Measurements from ENCODE around the gene KCNQ1.

Gene KCNQ1

DNA sequence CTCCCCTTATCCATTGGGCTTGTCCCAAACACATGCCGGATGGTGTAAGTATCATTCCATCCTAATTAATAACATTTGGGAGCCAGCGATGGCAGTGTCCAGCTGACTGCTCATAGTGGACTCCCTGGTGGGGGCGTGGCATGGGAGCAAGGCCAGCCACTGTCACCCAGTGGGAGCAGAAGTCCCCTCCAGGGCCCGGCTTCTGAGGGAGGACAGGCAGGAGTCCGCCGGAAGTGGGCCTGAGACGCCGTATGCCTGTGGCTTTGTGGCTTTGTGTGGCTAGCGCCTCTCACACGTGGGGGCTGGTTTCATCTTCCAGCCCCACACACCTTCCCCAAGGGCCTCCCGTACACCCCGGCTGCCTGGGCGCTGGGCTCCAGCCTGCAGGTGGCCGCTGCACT is 124.5 kb downstream of the KCNQ1 start:
- H3K4me3 ChIP-seq (ENCODE audit: low read length), result no peak overlapping the region
- H3K4me1 ChIP-seq (ENCODE audit: control insufficient read depth, insufficient read depth, low read length), result no peaks in the 10 kb centered on the region
- H3K27me3 ChIP-seq (ENCODE audit: control insufficient read depth, insufficient read depth, low read length), result no peaks in the 10 kb centered on the region
- H3K9ac ChIP-seq (ENCODE audit: low read length), result no peak overlapping the region
- no peak overlapping the region for H3K27ac ChIP-seq (ENCODE audit: low read depth, low read length)
- no peaks in the 10 kb centered on the region for H3K36me3 ChIP-seq (ENCODE audit: control insufficient read depth, insufficient read depth, low read length)

DNA sequence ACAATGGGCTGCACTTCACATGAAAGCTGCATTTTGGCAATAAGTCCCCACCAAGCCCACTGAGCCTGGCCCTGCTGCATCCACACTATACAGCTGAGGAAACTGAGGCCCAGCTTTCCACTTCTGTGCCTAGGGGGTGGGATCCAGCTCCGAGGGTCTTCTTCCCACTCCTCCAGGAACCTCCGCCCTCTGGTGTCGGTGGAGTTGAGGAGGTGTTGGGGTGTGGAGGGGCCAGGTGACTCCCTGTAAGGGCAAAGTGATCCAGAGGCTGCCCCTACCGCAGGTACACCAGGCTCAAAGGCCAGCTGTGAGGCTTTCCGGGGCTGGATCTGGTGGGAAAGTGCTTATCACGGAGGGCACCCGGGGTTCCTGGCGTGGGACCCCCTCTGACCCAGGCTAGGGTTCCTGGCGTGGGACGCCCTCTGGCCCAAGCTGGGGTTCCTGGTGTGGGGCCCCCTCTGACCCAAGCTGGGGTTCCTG is 125.0 kb downstream of the KCNQ1 start:
- no peak overlapping the region for H3K27ac ChIP-seq (ENCODE audit: low read depth, low read length)

DNA sequence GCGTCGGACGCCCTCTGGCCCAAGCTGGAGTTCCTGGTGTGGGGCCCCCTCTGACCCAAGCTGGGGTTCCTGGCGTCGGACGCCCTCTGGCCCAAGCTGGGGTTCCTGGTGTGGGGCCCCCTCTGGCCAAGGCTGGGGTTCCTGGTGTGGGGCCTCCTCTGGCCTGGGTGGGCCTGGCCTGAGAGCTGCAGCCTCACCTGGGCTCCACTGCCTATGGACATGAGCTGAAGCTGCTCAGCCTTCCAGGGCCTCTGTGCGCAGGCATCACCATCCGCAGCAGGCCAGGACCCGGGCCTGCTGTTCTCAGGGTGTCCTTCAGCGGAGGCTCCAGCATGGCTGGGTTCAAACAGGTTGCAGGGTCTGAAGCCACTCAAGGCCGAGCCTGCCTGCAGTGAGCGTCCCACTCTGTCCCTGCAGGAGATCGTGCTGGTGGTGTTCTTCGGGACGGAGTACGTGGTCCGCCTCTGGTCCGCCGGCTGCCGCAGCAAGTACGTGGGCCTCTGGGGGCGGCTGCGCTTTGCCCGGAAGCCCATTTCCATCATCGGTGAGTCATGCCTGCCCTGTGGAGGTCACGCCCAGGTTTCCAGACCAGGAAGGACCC is 125.5 kb downstream of the KCNQ1 start:
- Histone ChIP-seq H3K4me3 (ENCODE audit: low read length) (no peak overlapping the region), H3K27ac (ENCODE audit: low read depth, low read length) (no peak overlapping the region), H3K4me1 (ENCODE audit: control insufficient read depth, insufficient read depth, low read length) (no peaks in the 10 kb centered on the region), H3K9ac (ENCODE audit: low read length) (no peak overlapping the region), H3K27me3 (ENCODE audit: control insufficient read depth, insufficient read depth, low read length) (no peaks in the 10 kb centered on the region), H3K36me3 (ENCODE audit: control insufficient read depth, insufficient read depth, low read length) (no peaks in the 10 kb centered on the region)

More for the DNA sequence above, 125.0 kb downstream of the KCNQ1 start:
- no peak overlapping the region for H3K4me3 ChIP-seq (ENCODE audit: low read length)
- H3K9ac ChIP-seq (ENCODE audit: low read length), result no peak overlapping the region
- no peaks in the 10 kb centered on the region for H3K4me1 ChIP-seq (ENCODE audit: control insufficient read depth, insufficient read depth, low read length)
- H3K27me3 ChIP-seq (ENCODE audit: control insufficient read depth, insufficient read depth, low read length), result no peaks in the 10 kb centered on the region
- H3K36me3 ChIP-seq (ENCODE audit: control insufficient read depth, insufficient read depth, low read length), result no peaks in the 10 kb centered on the region

DNA sequence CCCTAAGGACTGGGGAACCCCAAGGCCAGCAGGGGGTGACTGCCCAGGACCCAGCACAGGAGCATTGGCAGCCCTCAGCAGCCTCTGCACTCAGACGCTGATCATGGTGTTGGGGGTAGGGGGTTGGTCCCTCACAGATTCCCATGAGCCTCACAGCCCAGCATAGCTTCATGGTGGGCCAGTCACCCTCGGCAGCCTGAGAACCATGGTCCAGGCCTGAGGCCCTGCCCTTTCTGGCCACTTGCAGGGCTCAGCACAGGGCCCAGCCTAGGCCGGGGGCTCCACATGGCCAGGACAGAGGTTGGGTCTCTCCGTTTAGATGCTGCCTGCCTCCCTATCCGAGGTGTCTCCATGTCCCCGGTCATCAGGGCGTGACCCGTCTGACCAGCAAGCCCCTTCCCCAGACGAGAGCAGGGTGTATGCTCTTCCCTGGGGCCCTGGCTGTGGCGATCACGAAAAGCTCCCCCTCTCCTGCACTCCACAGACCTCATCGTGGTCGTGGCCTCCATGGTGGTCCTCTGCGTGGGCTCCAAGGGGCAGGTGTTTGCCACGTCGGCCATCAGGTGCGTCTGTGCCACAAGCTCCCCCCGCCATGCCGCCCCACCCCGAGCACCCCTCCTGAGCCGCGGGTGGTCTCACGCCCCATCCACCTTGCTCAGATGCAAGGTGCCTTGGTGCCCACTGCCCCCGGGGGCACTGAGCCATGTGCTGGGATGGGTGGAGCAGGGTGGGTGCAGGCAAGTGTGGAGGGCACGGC is 126.2 kb downstream of the KCNQ1 start:
- Histone ChIP-seq H3K27me3 (ENCODE audit: control insufficient read depth, insufficient read depth, low read length) (no peaks in the 10 kb centered on the region), H3K4me3 (ENCODE audit: low read length) (no peak overlapping the region), H3K36me3 (ENCODE audit: control insufficient read depth, insufficient read depth, low read length) (no peaks in the 10 kb centered on the region), H3K4me1 (ENCODE audit: control insufficient read depth, insufficient read depth, low read length) (no peaks in the 10 kb centered on the region), H3K9ac (ENCODE audit: low read length) (no peak overlapping the region), H3K27ac (ENCODE audit: low read depth, low read length) (no peak overlapping the region)

DNA sequence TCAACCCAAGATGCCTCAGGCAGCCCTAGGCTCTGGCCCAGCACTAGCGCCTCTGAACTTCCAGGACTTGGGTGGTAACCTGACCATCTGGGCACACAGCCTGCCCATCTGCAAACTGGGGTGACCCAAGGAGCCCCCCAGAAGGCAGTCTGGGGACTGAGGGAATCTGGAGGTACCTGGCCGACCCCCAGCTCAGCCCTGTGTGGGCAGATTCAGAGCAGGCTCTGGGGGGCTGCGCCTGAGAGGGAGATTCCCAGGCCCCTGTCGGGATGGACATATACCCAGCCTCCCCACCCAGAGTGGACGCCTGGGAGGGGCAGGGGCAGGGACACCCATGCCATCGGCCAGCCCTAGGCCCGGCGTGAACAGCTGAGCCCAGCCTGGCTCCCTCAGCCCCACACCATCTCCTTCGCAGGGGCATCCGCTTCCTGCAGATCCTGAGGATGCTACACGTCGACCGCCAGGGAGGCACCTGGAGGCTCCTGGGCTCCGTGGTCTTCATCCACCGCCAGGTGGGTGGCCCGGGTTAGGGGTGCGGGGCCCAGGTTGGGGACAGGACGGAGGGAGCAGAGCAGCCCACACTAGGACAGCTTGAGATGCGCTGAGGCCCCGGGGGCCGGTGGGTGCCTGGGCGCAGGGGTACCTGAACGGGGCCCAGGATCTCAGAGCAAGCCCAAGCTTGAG is 126.9 kb downstream of the KCNQ1 start:
- Histone ChIP-seq H3K27me3 (ENCODE audit: control insufficient read depth, insufficient read depth, low read length) (no peaks in the 10 kb centered on the region), H3K4me3 (ENCODE audit: low read length) (no peak overlapping the region), H3K9ac (ENCODE audit: low read length) (no peak overlapping the region), H3K36me3 (ENCODE audit: control insufficient read depth, insufficient read depth, low read length) (no peaks in the 10 kb centered on the region), H3K27ac (ENCODE audit: low read depth, low read length) (no peak overlapping the region), H3K4me1 (ENCODE audit: control insufficient read depth, insufficient read depth, low read length) (no peaks in the 10 kb centered on the region)

- H3K4me1 ChIP-seq (ENCODE audit: control insufficient read depth, insufficient read depth, low read length), result no peaks in the 10 kb centered on the region
- H3K4me3 ChIP-seq (ENCODE audit: low read length), result no peak overlapping the region
- H3K9ac ChIP-seq (ENCODE audit: low read length), result no peak overlapping the region
- H3K27me3 ChIP-seq (ENCODE audit: control insufficient read depth, insufficient read depth, low read length), result no peaks in the 10 kb centered on the region
- H3K27ac ChIP-seq (ENCODE audit: low read depth, low read length), result no peak overlapping the region
- no peaks in the 10 kb centered on the region for H3K36me3 ChIP-seq (ENCODE audit: control insufficient read depth, insufficient read depth, low read length)
Observed at GRCh38 chr11:2572491-2573239, 127.9 kb downstream of the KCNQ1 start.

DNA sequence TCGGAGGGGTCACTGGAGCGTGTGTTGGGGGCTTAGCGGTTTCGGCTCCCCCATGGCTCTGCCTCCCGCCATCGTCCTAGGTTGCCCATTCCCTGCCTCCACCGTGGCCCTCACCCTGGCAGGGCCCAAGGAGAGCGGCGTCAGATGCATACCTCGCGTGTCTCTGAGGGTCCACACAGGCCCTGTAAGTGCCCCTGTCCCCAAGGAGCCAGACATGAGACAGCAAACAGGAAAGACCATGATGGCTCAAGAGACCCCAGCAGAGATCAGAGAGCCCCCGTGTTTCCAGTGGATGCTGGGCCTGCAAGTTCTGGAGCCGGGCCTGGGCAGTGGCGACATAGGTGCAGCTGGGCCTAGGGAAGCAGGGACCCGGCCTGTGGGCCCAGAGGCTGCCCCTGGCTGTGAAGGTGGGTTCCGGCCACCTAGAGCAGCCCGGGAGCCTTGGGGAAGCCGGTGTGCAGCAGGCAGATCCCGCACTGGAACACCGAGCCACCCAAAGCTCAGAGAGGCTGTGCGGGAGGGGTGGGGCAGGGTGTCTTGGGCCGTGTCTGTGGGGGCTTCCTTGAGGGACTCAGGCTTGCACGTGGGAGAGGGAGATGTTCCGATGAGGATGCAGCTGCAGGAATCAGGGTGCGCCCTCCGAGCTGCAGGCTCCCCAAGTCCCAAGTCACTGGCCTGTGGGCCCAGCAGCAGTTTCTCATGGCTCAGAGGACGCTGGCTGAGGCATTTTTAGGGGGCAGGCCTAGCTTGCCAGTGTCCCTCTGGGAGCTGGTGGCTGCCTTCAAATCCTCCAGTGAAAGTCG is 128.6 kb downstream of the KCNQ1 start:
- Histone ChIP-seq H3K9ac (ENCODE audit: low read length) (no peak overlapping the region), H3K4me3 (ENCODE audit: low read length) (no peak overlapping the region), H3K4me1 (ENCODE audit: control insufficient read depth, insufficient read depth, low read length) (no peaks in the 10 kb centered on the region), H3K36me3 (ENCODE audit: control insufficient read depth, insufficient read depth, low read length) (no peaks in the 10 kb centered on the region), H3K27me3 (ENCODE audit: control insufficient read depth, insufficient read depth, low read length) (no peaks in the 10 kb centered on the region), H3K27ac (ENCODE audit: low read depth, low read length) (no peak overlapping the region)

DNA sequence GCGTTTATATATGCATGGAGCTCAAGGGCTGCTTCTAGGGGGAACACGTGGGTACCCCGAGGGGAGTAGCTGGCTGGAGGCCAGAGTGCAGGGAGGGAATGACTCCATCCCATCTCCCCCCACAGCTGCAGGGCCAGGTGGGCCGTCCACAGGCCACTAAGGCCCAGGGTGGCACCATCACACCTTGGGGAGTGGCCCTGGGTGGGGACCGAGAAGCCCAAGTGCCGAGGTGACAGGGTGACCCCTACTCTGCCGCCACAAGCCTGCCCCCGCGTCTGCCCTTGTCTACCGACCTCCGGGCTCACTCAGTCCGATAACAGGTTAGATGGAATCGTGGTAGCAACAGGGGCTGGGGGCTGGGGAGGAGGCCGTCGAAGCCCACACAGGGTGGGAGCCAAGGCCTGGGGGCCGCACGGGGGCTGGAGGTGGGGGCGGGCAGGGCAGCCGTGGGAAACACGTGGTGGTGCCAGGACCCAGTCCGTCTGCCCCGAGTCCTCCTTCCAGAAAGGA is 129.3 kb downstream of the KCNQ1 start:
- Histone ChIP-seq H3K27me3 (ENCODE audit: control insufficient read depth, insufficient read depth, low read length) (no peaks in the 10 kb centered on the region), H3K36me3 (ENCODE audit: control insufficient read depth, insufficient read depth, low read length) (no peaks in the 10 kb centered on the region), H3K27ac (ENCODE audit: low read depth, low read length) (no peak overlapping the region), H3K9ac (ENCODE audit: low read length) (no peak overlapping the region), H3K4me3 (ENCODE audit: low read length) (no peak overlapping the region), H3K4me1 (ENCODE audit: control insufficient read depth, insufficient read depth, low read length) (no peaks in the 10 kb centered on the region)

- Histone ChIP-seq H3K4me1 (ENCODE audit: control insufficient read depth, insufficient read depth, low read length) (no peaks in the 10 kb centered on the region), H3K27ac (ENCODE audit: low read depth, low read length) (no peak overlapping the region), H3K4me3 (ENCODE audit: low read length) (no peak overlapping the region), H3K36me3 (ENCODE audit: control insufficient read depth, insufficient read depth, low read length) (no peaks in the 10 kb centered on the region), H3K27me3 (ENCODE audit: control insufficient read depth, insufficient read depth, low read length) (no peaks in the 10 kb centered on the region), H3K9ac (ENCODE audit: low read length) (no peak overlapping the region)
Observed at GRCh38 chr11:2574553-2575535, 130.0 kb downstream of the KCNQ1 start.

DNA sequence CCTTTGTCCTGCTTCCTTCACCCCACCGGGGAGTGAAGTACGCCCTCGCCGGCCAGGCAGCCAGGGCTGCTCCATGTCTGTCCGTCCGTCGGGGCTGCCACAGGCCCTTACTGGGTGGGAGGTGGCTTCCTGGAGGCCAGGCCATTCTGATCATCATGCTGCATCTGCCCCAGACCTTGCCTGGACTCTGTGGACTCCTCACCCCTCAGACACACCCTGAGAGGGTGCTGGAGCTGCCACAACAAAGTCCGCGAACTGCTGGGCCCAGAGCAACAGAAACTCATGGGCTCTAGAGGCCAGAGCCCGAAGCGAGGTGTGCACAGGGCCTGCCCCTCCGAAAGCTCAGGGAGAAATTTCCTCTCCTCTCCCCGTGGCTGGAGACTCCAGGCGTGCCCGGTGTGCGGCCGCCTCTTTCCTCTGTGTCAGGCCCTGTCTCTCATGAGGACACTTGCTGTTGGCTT is 130.8 kb downstream of the KCNQ1 start:
- H3K27me3 ChIP-seq (ENCODE audit: control insufficient read depth, insufficient read depth, low read length), result no peaks in the 10 kb centered on the region
- no peak overlapping the region for H3K9ac ChIP-seq (ENCODE audit: low read length)
- no peaks in the 10 kb centered on the region for H3K36me3 ChIP-seq (ENCODE audit: control insufficient read depth, insufficient read depth, low read length)
- H3K4me3 ChIP-seq (ENCODE audit: low read length), result no peak overlapping the region
- H3K27ac ChIP-seq (ENCODE audit: low read depth, low read length), result no peak overlapping the region
- no peaks in the 10 kb centered on the region for H3K4me1 ChIP-seq (ENCODE audit: control insufficient read depth, insufficient read depth, low read length)

- H3K9ac ChIP-seq (ENCODE audit: low read length), result no peak overlapping the region
- H3K27ac ChIP-seq (ENCODE audit: low read depth, low read length), result no peak overlapping the region
- no peak overlapping the region for H3K4me3 ChIP-seq (ENCODE audit: low read length)
- H3K27me3 ChIP-seq (ENCODE audit: control insufficient read depth, insufficient read depth, low read length), result no peaks in the 10 kb centered on the region
- no peaks in the 10 kb centered on the region for H3K36me3 ChIP-seq (ENCODE audit: control insufficient read depth, insufficient read depth, low read length)
- no peaks in the 10 kb centered on the region for H3K4me1 ChIP-seq (ENCODE audit: control insufficient read depth, insufficient read depth, low read length)
Observed at GRCh38 chr11:2576111-2576510, 131.3 kb downstream of the KCNQ1 start.
